Measurements from ENCODE around the gene AKT2.

DNA sequence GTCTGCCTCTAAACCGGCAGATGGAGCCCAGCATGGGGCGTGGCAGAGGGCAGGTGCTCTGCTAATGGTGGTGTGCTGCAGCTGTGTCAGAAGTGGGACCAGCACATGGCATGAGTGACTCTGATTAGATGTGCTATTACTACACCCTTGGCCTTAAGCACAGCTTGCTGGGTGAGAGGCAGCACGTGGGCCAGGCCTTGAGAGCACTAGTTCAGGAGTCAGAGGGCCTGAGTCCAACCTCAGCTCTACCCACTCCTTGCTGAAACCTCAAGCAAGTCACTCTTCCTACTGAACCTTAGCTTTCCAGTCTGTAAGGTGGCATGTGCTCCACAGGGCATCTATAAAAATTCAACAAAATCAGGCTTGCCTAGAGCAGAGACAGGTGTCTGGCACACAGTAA, 22.7 kb downstream of the AKT2 start:
- TF ChIP-seq, protein P1, sequence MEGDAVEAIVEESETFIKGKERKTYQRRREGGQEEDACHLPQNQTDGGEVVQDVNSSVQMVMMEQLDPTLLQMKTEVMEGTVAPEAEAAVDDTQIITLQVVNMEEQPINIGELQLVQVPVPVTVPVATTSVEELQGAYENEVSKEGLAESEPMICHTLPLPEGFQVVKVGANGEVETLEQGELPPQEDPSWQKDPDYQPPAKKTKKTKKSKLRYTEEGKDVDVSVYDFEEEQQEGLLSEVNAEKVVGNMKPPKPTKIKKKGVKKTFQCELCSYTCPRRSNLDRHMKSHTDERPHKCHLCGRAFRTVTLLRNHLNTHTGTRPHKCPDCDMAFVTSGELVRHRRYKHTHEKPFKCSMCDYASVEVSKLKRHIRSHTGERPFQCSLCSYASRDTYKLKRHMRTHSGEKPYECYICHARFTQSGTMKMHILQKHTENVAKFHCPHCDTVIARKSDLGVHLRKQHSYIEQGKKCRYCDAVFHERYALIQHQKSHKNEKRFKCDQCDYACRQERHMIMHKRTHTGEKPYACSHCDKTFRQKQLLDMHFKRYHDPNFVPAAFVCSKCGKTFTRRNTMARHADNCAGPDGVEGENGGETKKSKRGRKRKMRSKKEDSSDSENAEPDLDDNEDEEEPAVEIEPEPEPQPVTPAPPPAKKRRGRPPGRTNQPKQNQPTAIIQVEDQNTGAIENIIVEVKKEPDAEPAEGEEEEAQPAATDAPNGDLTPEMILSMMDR (IDR thresholded peaks at IDR 0.05) = no peak
- TF ChIP-seq POLR2A (IDR thresholded peaks at IDR 0.05) = no peak

Measured in right lobe of liver (tissue), 4 donors.